Fibroblast of lung (primary cell): ENCODE measurements around the gene CDH4. TPM values are rescaled to one million over a fixed set of nuclear protein-coding genes. Genes with fewer than 3 reads are reported as not detected.

Source experiments
- DNase-seq, 2 donors: peaks; one replicate each; pipeline versions ENCODE4 v3.0.0 to v3.0.0-alpha.2; 2010; ENCODE audit warnings: low read depth in 2 of 2
- H2AFZ ChIP-seq: 2 replicates; pipeline ENCODE4 v1.5.1; 2012; ENCODE audit warnings: low read length, control low read depth, inconsistent platforms
- H3K27ac ChIP-seq: 2 replicates; pipeline ENCODE4 v1.5.1; 2011; ENCODE audit warnings: low read length, control low read depth; ENCODE audit not compliant: insufficient read depth
- H3K27me3 ChIP-seq: 2 replicates; pipeline ENCODE4 v1.5.1; 2011; ENCODE audit warnings: mild to moderate bottlenecking, low read length; ENCODE audit not compliant: control insufficient read depth, insufficient read depth
- H3K36me3 ChIP-seq: 2 replicates; pipeline ENCODE4 v1.5.1; 2011; ENCODE audit warnings: low read length; ENCODE audit not compliant: control insufficient read depth, insufficient read depth
- H3K4me1 ChIP-seq: 2 replicates; pipeline ENCODE4 v1.5.1; 2011; ENCODE audit warnings: low read length; ENCODE audit not compliant: control insufficient read depth, insufficient read depth; ENCODE audit errors: extremely low read depth
- H3K4me2 ChIP-seq: 2 replicates; pipeline ENCODE4 v1.5.1; 2011; ENCODE audit warnings: low read length, control low read depth; ENCODE audit not compliant: insufficient read depth; ENCODE audit errors: extremely low read depth
- H3K4me3 ChIP-seq, 4 experiments: fragments of 200-600 bp in 1 of 4; sonication (generic) in 1 of 4; replicated peaks in 1 of 4; 2 replicates each; pipeline ENCODE4 v1.5.1; 2011 to 2016; ENCODE audit warnings: low read length in 4 of 4, low read depth in 3 of 4, mild to moderate bottlenecking in 3 of 4, control low read depth in 2 of 4, inconsistent platforms in 1 of 4, mixed read lengths in 1 of 4; ENCODE audit not compliant: insufficient read depth in 1 of 4; ENCODE audit errors: control extremely low read depth in 1 of 4
- H3K79me2 ChIP-seq: 2 replicates; pipeline ENCODE4 v1.5.1; 2012; ENCODE audit warnings: mild to moderate bottlenecking, low read length, inconsistent platforms; ENCODE audit not compliant: control insufficient read depth, insufficient read depth
- H3K9ac ChIP-seq: 2 replicates; pipeline ENCODE4 v1.5.1; 2011; ENCODE audit warnings: mild to moderate bottlenecking, low read length, control low read depth; ENCODE audit not compliant: insufficient read depth
- H3K9me3 ChIP-seq: 2 replicates; pipeline ENCODE4 v1.5.1; 2012; ENCODE audit warnings: low read depth, low read length; ENCODE audit not compliant: control insufficient read depth, insufficient read depth
- H4K20me1 ChIP-seq: 2 replicates; pipeline ENCODE4 v1.5.1; 2011; ENCODE audit warnings: low read length; ENCODE audit not compliant: control insufficient read depth, insufficient read depth; ENCODE audit errors: extremely low read depth
- EZH2 ChIP-seq: IDR thresholded peaks from 2 replicates; pipeline ENCODE4 v1.5.1; 2012; ENCODE audit warnings: low read length, control low read depth, mild to moderate bottlenecking; ENCODE audit errors: missing control alignments
- polyA plus RNA-seq, 2 donors: library from polyadenylated mRNA; depleted of rRNA in 1 of 2; stranded (reverse) in 1 of 2; unstranded in 1 of 2; fragments of >200 nt; gene quantifications; 2 replicates each; pipeline ENCODE4 v1.2.1, GENCODE V29; 2011 to 2012; ENCODE audit warnings: missing spikeins in 1 of 2
- total RNA-seq: library from RNA; depleted of rRNA; stranded (reverse); fragments of >200 nt; gene quantifications from 2 replicates; pipeline ENCODE4 v1.2.1, GENCODE V29; 2014
- TF ChIP-seq, protein P1 (sequence below), 2 donors: IDR thresholded peaks in 1 of 2; conservative IDR thresholded peaks in 1 of 2; 1 replicate in 1 of 2; 2 replicates in 1 of 2; pipeline ENCODE4 v1.5.1; 2011 to 2012; ENCODE audit warnings: low read length in 2 of 2, control low read depth in 1 of 2, inconsistent platforms in 1 of 2, low read depth in 1 of 2, mild to moderate bottlenecking in 1 of 2

Gene CDH4
- total and polyA plus RNA-seq, 2 donors (not counting 1 experiment from before 2014, with no cell fraction given): 4.8 to 6.8 TPM

GRCh38 chr20:61873651-61874420 lies 621.8 kb downstream of the CDH4 start:
- Histone ChIP-seq H3K4me2 (no peak overlapping the region), H3K4me3 (no peak overlapping the region), H3K27ac (no peak overlapping the region), H3K27me3 (peaks cover 2% of the 10 kb centered on the region), H3K79me2 (no peaks in the 10 kb centered on the region), H4K20me1 (no peaks in the 10 kb centered on the region), H2AFZ (no peak overlapping the region), H3K36me3 (no peaks in the 10 kb centered on the region), H3K9ac (no peak overlapping the region), H3K4me1 (no peaks in the 10 kb centered on the region), H3K9me3 (no peaks in the 10 kb centered on the region)
- no peak for DNase-seq
- TF ChIP-seq EZH2: no peak
- TF ChIP-seq, protein P1, sequence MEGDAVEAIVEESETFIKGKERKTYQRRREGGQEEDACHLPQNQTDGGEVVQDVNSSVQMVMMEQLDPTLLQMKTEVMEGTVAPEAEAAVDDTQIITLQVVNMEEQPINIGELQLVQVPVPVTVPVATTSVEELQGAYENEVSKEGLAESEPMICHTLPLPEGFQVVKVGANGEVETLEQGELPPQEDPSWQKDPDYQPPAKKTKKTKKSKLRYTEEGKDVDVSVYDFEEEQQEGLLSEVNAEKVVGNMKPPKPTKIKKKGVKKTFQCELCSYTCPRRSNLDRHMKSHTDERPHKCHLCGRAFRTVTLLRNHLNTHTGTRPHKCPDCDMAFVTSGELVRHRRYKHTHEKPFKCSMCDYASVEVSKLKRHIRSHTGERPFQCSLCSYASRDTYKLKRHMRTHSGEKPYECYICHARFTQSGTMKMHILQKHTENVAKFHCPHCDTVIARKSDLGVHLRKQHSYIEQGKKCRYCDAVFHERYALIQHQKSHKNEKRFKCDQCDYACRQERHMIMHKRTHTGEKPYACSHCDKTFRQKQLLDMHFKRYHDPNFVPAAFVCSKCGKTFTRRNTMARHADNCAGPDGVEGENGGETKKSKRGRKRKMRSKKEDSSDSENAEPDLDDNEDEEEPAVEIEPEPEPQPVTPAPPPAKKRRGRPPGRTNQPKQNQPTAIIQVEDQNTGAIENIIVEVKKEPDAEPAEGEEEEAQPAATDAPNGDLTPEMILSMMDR (conservative IDR thresholded peaks at IDR 0.05 in 1 of 2, IDR thresholded peaks at IDR 0.05 in 1 of 2; ENCODE audit: low read depth in 1 of 2, low read length in 2 of 2): no peak

DNA sequence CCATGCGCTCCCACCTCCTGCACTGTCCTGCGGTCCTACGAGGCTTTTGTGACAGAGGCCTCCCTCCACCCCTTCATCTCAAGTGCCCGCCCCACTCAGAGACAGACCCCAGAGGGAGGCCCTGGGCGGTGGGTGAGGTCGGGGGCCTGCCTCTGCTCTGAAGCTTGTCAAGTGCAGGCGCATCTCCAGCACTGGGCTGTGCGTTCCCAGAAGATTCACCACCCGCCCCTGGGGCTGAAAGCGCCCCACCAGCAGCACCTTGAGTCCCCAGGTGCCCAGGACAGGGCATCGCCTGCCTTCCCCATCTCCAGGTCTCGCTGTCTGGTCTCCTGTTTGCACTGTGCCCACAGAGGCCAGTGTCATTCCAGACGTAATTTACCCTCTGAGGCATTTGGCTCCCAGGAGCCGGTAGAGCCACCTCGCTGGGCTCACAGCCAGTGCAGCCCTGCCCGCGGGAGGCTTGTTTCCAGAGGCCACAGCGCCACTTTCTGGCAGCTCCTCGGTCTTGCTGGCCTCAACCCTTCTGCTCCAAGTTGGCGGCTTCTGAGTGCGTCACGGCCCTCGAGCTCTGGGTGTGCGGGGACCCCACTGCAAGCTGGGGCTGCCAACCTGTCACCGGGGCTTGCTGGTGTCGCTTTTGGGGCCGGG lies 622.5 kb downstream of the CDH4 start:
- Histone ChIP-seq H3K27ac (no peak overlapping the region), H3K36me3 (no peaks in the 10 kb centered on the region), H3K27me3 (peaks cover 2% of the 10 kb centered on the region), H4K20me1 (no peaks in the 10 kb centered on the region), H2AFZ (no peak overlapping the region), H3K9ac (no peak overlapping the region), H3K4me3 (no peak overlapping the region), H3K79me2 (no peaks in the 10 kb centered on the region), H3K4me2 (no peak overlapping the region), H3K9me3 (no peaks in the 10 kb centered on the region), H3K4me1 (no peaks in the 10 kb centered on the region)
- peak; percentile 14 to 45 for DNase-seq
- no peak for TF ChIP-seq EZH2
- TF ChIP-seq, protein P1 (conservative IDR thresholded peaks at IDR 0.05 in 1 of 2, IDR thresholded peaks at IDR 0.05 in 1 of 2; ENCODE audit: low read depth in 1 of 2, low read length in 2 of 2): no peak

GRCh38 chr20:61875221-61875885 lies 623.3 kb downstream of the CDH4 start:
- Histone ChIP-seq H4K20me1 (no peaks in the 10 kb centered on the region), H3K27me3 (peaks cover 2% of the 10 kb centered on the region), H3K9ac (no peak overlapping the region), H3K36me3 (no peaks in the 10 kb centered on the region), H2AFZ (no peak overlapping the region), H3K79me2 (no peaks in the 10 kb centered on the region), H3K4me1 (no peaks in the 10 kb centered on the region), H3K4me2 (no peak overlapping the region), H3K4me3 (no peak overlapping the region), H3K27ac (no peak overlapping the region), H3K9me3 (no peaks in the 10 kb centered on the region)
- no peak for DNase-seq
- TF ChIP-seq, protein P1 (conservative IDR thresholded peaks at IDR 0.05 in 1 of 2, IDR thresholded peaks at IDR 0.05 in 1 of 2; ENCODE audit: low read depth in 1 of 2, low read length in 2 of 2): no peak
- no peak for TF ChIP-seq EZH2
